Stimulated activated CD8-positive, alpha-beta memory T cell treated with anti-CD3 and anti-CD28 coated beads, Interleukin-4, amount 100 ng/mL, for 1 hour (primary cell): ENCODE data around the gene TRIP4.
"Not testable (repeated sequence)": the region's sequence is repeated elsewhere in the genome, so short reads cannot be mapped to it uniquely, and the experiment has no call there.

Experiments used
- DNase-seq, 2 donors: peaks; one replicate each; pipeline ENCODE4 v3.0.0-alpha.2; 2020; ENCODE audit warnings: low read depth in 2 of 2, low spot score in 1 of 2

Gene TRIP4

DNA sequence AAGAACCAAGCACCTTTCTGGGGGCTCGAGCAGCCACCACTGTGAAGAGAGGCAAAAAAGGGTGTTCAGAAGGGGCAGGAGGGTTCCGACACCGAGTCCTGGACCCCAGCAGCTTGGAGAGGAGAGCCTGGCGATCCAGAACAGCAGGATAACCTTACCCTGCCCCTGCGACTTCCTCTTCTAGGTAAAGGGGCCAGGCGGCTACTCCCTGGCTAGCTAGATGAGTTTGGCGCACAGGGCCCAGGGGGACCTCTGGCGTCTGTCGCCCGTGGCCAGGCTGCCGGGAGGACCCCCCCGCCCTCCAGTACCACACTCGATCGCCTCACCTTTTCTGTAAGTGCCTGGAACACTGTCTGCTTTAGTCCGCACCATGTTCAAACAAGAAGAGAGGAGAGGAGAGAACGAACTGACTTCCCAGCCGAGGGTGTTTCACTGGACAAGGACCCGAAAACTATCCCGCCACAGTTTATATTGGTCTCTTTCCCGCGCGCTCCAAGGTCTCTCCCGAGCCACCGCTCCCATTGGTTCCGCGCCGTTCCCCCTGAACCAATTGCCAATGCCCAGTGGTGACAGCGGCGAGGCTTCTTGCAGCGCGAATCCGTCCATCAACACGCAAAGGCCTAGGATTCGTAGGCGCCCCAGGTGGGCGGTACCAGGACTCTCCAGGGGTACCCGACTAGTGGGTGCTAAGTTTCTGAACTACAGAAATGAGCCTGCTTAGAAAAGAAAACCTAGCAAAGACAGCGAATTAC is 6.5 kb upstream of the TRIP4 start, which contains the start of gene PCLAF:
TSS of gene PCLAF (minus strand) at position 442 of the 752 bp plus-strand sequence. CDS start at position 372, 70 bp downstream.
- DNase-seq, result peak; percentile 74 to 84

DNA sequence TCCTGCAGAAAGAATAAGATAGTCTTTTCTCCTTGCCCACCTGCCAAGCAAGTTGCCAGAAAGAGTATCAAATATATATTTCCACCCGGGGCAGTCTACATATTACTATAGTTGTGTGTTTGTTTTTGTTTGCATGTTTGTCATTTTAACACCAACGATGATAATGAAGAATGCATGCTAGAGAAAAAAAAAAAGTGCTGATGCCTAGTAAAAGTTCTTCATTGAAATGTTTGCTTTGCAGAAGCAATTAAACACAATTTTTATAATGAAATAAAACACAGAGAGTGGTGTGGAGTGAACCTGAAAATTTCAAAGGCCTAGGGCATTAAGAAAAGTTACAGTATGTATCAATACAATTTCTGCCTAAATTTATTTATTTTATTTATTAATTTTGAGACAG is 3.9 kb upstream of the TRIP4 start:
- no peak for DNase-seq

DNA sequence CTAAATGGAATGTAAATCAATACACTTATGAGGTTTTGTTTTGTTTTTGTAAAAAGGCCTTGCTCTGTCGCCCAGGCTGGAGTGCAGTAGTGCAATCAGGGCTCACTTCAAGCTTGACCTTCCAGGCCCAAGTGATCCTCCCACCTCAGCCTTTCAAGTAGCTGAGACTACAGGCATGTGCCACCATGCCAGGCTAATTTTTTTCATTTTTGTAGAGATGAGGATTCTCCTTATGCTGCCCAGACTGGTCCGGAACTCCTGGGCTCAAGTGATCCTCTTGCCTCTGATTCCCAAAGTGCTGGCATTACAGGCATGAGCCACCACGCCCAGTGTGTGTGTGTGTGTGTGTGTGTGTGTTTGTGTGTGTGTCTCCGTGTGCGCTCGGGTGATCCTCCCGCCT is 1.3 kb upstream of the TRIP4 start:
- DNase-seq, result no peak

DNA sequence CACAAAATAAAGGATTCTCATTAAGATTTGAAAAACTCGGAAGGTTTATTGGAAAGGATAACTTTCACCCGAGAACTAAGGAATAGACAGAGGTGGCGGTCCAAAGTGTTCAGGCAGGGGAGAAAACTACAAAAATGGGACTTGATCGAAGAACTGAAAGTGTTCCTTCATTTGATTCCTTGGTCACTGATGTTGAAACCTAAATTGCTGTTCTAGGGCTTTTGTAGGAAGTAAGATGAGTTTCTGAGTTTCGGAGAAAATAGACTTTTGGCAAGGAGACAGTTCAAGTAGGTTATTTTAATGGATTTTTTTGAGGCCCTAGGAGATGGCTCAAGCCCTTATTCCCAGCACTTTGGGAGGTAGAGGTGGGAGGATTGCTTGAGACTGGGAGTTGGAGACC is 1.4 kb downstream of the TRIP4 start:
- no peak for DNase-seq

DNA sequence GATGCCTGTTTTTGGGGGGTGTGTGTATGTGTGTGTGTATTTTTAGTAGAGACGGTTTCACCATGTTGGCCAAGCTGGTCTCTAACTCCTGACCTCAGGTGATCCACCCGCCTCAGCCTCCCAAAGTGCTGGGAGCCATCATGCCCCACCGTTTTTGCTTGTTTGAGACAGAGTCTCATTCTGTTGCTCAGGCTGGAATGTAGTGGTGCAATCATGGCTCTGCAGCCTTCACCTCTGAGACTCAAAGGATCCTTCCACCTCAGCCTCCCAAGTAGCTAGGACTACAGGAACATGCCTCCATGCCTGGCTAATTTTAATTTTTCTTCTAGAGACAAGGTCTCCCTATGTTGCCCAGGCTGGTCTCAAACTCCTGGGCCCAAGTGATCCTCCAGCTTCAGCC is 4.8 kb downstream of the TRIP4 start:
- not testable (repeated sequence) for DNase-seq

DNA sequence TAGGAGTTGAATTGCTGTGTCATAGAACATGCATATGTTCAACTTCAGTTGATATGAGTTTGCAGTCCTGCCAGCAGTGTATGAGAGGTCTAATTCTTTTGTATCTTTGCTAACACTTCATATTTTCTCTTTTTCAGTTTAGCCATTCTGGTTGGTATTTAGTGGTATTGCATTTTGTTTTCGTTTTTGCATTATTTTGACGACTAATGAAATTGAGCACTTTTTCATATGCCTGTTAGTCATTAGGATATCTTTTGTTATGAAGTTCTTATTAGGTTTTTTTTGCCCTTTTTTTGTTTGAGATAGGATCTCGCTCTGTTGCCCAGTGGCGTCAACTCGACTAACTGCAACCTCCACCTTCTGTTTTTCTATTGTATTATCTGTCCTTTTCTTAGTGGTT is 9.2 kb downstream of the TRIP4 start:
- DNase-seq, result no peak

DNA sequence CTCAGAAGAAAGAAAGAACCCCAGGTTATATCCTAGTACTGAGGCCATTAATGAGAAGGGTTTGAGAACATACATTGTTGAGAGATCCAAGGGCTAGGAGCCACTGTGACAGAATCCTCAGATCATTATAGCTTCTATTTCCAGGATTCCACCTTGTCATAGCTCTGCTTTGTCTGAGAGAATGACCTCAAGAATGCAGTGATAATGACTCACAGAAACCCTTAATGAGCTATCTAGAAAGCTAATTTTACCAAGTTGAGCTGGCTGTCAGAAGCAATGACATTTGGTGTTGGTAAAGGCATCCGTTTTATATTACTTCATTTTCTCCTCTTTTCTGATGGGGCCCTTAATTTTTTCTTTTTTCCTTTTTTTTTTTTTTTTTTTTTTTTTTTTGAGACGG is 10.9 kb downstream of the TRIP4 start:
- no peak for DNase-seq

DNA sequence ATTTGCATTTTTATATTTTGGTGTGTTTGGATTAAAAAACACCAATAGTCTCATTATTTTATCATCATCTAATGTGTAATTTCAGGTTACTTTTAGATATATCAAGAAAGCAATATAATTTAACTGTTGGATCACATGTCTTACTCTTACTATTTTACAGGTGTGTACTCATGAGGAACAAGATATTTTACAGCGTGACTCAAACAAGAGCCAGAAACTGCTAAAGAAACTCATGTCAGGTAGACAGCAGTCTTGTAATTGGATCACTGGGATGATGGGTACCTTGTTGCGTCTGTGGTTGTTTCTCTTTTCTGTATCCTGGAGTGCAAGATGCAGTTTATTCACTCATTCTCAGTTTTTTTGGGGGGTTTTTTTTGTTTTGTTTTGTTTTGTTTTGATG is 12.9 kb downstream of the TRIP4 start:
- DNase-seq, result no peak

DNA sequence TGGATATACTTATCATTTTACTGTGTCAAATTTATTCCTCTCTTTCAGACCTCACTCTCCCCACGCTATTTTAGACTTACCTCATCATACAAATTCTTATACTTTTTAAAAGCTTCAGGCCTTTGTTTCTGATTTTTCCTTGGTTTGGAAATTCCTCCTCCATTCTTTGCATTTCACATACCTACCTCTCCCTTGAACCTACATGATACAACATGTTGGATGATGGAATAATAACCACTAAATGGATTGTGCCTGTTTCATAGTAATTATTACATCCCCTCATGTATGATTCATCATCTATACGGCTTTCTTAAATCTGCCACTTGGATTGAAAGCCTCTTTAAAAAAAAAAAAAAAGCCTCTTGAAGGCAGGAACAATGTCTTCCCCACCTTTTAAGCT is 24.6 kb downstream of the TRIP4 start:
- DNase-seq, result no peak

DNA sequence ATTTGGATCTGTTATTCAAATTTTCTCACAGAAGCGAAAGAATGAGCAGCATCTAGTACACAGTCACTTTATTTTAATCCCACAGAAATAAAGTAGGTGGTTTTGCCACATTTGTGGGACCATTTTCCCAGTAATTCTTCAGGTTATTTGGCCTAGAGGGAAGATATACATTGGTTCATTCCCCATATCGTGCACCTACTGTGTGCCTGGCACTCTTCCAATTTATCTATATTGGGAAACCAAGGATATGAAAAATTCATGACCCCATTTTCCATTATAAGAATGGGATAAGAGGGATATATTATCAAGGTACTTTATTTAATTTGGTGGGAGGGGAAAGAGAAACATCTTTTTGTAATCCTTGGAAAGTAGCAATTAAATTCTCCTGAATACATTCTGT is 35.1 kb downstream of the TRIP4 start:
- DNase-seq, result no peak

DNA sequence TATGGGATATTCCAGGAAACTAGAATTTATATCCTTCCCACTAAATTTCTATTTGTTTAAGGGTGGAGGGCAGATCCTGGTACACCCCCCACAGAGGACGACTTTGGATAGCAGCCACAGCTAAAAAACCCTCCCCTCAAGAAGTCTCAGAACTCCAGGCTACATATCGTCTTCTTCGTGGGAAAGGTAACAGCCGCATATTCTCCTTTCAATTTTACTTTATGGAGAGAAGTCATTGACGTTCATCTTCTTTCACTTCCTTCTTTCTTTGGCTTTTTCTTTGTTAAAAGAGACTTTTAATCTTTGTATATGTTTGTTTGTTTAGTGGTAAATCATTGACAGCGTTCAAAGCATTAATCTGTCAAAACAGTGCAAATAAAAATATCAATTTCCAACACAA is 36.3 kb downstream of the TRIP4 start:
- DNase-seq, result no peak

DNA sequence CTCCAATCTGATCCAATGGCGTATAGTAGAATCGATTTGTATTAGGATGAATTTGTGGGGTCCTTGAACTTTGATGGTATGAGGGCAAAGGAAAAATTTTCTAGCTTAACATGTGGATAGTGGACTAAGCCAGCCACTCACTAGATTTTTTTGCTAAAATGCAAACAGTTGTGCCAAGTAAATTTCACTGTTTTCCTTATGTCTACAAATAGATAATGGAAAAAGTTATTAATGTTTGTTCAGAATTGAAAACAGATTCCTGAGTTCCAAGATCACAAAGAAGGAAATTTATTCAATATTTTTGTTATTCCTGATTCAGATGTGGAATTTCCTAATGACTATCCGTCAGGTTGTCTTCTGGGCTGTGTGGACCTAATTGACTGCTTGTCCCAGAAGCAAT is 37.6 kb downstream of the TRIP4 start:
- no peak for DNase-seq

DNA sequence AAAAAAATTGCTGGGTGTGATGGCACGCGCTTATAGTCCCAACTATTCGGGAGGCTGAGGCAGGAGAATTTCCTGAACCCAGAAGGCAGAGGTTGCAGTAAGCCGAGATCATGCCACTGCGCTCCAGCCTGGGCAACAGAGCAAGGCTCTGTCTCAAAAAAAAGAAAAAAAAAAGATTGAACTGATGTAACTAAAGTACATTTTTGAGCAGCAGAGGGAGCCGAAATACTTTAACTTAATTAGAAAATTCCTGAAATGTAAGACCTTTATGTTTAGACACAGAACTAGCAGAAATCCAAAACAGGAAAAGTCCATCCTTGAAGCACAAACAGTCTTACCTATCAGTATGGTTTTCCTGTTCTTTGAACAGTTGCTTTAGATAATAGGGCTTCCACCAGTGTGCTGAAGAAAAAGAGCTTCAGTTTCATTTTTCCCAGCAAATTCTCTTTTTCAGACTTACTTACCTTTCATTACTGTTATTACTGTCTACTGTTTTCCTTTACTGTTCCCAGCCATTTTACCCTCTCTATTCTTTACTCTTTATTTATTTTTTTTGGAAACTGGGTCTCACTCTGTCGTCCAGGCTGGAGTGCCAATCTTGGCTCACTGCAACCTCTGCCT is 39.3 kb downstream of the TRIP4 start:
- DNase-seq, result no peak

DNA sequence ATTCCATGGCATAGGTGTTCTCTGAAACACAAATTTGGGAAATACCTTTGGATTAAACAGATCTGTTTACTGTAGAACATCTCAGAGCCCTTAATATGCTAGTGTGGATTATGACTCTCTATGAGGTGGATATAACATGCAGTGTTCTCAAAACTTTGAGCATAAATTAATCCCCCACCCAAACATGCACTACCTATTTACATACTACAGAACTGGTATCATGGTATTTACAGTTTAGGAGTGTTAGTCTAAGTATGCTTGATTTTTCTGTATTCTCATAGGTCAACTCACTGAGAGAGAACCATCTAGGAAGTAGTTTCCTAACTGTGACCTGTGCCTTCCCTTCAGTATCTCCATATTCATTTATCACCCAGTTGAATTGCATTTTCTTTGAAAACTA is 41.8 kb downstream of the TRIP4 start:
- no peak for DNase-seq

DNA sequence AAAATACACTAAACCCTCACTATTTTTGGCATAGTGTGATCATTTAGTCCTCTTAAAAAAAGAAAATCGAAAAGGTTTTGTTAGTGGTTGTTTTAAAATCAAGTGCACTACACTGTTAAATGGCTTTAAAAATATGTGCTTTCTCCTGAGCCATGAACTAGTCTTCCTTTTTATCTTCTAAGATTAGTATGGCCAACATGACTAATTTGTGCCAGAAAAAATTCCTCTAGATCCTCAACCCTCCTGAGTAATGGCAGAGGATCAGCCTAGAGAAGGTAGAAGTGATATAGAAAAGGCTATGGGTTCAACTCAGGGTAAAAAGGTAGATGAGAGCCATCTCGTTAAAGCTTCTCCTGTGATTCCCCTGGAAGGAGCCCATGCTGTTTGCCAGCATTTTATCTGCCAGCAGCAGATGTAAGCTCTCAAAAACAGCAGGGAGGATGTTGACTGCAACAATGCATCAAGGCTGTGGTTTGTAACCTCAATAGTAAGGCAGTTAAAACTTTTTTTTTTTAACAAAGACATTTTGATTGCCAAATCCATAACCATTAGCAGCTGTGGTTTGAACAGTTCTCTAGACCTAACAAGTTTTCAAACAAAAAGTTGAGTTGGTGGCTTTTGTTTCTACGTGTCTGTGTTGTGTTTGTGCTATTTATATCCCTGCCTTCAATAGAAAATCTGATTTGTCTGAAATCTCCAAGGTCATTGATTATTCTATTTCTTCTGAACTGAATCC is 42.5 kb downstream of the TRIP4 start:
- peak; percentile 4 to 9 for DNase-seq

DNA sequence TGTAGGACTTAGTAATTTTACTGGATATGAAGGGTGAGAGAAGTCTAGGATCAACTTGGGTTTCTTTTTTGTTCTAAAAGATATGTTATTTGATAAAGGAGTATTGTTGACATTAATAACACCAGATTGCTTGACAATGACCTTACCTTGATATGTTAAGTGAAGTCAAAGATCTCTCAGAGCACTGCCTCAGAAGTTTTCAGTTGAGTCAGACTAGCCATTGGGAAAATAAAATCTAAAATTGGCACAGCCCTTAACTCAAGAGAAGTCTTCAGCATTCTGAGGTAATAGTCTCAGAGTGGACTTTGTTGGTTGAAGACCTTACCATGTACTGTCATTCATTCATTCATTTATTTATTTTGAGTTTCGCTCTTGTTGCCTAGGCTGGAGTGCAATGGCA is 50.3 kb downstream of the TRIP4 start:
- DNase-seq, result no peak

DNA sequence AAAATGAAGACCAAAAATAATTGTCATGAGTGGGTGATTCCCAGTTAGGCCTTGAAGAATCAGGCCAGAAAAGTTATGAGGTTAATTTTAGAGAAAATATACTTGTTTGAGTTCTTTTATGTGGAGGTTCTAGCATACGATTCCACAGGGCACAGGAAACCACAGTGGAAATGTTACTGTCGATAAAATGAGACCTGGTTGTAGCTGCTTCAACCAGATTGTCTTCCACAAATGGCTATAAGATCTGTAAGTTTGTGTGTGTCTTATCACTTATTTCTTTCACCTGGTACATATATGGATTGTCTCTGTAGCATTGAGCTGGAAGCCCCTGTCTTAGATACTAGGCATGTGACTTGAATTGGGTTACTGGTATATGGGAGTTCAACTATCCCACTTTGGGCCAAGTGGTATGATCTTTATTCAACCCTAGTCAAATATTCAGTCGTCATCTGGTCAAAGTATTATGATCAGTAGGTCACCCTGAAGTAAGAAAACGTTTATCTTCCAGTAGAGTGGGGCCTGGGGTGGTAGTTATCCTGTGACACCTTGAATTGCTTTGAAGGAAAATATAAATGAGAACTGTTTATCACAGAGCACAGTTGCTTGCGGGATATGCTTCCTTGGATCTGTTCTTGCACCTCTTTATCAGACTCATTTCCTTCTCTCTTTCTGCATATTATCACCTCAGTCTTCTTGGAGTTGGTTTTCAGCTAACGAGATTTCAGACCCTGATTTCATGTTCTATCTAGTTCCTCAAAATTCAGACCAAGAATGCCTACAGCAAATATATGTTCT is 51.2 kb downstream of the TRIP4 start:
- no peak for DNase-seq

DNA sequence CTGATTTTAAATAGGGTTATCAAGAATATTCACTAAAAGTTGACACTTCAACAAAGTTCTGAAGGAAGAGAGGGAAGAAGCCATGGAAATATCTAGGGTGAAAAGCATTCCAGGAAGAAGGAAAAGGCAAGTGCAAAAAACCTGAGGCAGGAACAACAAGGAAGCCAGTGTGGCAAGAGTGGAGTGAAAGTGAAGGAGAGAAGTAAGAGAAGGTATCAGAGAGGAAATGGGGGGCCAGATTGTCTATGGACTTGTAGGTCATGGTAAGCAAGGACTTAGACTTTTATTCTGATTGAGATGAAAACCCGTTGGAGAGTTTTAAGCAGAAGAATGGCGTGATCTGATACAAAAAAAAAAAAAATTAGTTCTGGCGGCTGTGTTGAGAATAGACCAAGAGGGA is 54.2 kb downstream of the TRIP4 start:
- no peak for DNase-seq

DNA sequence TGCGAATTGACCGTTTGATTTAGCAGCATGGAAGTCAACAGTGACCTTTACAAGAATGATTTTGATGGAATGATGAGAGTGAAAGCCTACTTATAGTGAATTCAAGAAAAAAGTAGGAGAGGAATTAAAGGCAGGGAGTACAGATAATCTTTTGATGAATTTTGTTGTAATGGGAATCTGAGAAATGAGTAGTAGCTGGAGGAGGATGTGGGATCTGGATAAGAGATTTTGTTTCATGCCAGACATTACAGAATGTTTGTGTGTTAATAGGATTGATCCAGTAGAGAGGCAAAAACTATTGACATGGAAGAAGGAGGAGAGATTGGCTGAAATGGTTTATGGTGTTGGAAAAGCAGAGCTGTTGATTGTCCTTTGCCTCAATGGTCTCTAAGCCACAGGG is 55.4 kb downstream of the TRIP4 start:
- DNase-seq, result no peak

DNA sequence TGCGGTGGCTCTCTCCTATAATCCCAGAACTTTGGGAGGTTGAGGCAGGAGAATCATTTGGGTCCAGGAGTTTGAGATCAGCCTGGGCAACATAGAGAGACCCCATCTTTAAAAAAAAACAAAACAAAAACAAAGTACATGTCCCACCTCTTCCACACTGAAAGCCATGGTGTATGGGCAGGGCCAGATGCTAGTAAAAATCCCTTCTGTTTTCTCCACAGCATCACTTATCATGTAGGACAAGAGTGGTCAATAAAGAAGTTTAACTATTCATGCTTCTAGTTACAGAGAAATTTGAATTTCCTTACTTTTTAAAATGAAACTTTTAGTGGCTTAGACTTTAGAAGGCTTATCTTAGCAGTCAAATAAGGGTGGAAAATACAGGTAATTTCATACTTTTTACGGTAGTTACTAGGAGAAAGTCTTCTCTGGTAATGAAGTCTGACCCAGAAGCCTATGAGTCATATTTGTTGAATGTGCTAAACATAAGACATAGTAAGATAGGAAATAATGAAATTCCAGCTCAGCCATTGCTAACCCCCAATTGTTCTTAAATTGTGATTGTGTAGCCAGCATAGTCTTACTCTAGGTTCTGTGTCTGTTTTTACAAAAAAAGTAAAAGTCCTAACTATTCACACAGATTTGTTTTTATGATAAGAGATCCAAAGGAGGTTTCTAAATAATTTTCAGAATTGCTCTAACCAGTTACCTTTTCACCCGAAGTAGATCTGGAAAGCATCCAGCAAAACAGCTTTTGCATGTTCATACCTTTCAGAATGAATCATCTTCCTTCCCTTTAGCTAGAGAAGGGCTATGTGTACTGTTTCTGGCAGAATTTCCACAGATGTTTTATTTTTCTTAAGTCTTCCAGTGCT is 56.3 kb downstream of the TRIP4 start:
- DNase-seq, result no peak

DNA sequence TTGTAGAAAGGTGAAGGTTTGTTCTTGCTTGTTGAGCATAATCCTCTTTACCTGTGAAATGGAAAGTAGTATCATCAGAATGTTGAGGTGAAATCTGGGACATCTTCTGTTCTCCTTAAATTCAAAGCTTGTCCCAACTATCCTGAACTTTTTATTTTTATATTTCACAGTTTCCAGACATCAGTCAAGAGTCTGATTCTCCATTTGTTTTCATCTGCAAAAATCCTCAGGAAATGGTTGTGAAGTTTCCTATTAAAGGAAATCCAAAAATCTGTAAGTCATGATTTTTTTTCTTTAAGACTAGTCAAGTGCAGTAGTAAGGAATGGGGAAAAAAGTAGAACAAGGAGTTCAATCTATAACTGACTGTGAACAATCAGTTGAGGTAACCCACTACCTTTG is 57.2 kb downstream of the TRIP4 start:
- DNase-seq, result no peak
